Measurements from ENCODE around the gene KLHDC8B. TPM values are rescaled to one million over a fixed set of nuclear protein-coding genes. Genes with fewer than 3 reads are reported as not detected.

The KLHDC8B gene
- total and polyA plus RNA-seq, 5 donors from 2014 or later: 0.32 to 2.6 (median 0.72) TPM

- Histone ChIP-seq H3K27me3 (ENCODE audit: control insufficient read depth, insufficient read depth, low read length) (peaks cover 2% of the 10 kb centered on the region), H3K9me3 (ENCODE audit: control insufficient read depth in 2 of 2, low read length in 2 of 2) (no peaks in the 10 kb centered on the region), H3K4me1 (ENCODE audit: control insufficient read depth, insufficient read depth, low read length, poor library complexity, severe bottlenecking) (no peaks in the 10 kb centered on the region), H3K36me3 (ENCODE audit: control insufficient read depth, insufficient read depth, low read length) (no peaks in the 10 kb centered on the region), H3K27ac (ENCODE audit: insufficient read depth, low read length, poor library complexity, severe bottlenecking) (no peak overlapping the region), H3K4me3 (ENCODE audit: low read depth, low read length) (no peak overlapping the region)
- Mint-ChIP-seq H3K4me3 (no peak overlapping the region), H3K27me3 (peaks cover 18% of the 10 kb centered on the region), H3K4me1 (no peaks in the 10 kb centered on the region), H3K36me3 (no peaks in the 10 kb centered on the region), H3K9me3 (peaks cover 0 to 4% (median 0%) of the 10 kb centered on the region in 7 donors), H3K27ac (no peak overlapping the region)
- ATAC-seq (ENCODE audit: low read depth in 2 of 2) (no peak), DNase-seq (no peak)
Observed at GRCh38 chr3:49131040-49131439, 40.4 kb upstream of the KLHDC8B start.

- H3K4me3 ChIP-seq (ENCODE audit: low read depth, low read length): no peak overlapping the region
- peaks cover 0 to 4% (median 0%) of the 10 kb centered on the region in 7 donors for H3K9me3 Mint-ChIP-seq
- no peak overlapping the region for H3K27ac Mint-ChIP-seq
- no peaks in the 10 kb centered on the region for H3K36me3 ChIP-seq (ENCODE audit: control insufficient read depth, insufficient read depth, low read length)
- no peak overlapping the region for H3K4me3 Mint-ChIP-seq
- H3K36me3 Mint-ChIP-seq: no peaks in the 10 kb centered on the region
- H3K9me3 ChIP-seq (ENCODE audit: control insufficient read depth in 2 of 2, low read length in 2 of 2): no peaks in the 10 kb centered on the region
- ATAC-seq (ENCODE audit: low read depth in 2 of 2) (no peak), DNase-seq (no peak)
- no peaks in the 10 kb centered on the region for H3K4me1 Mint-ChIP-seq
- peaks cover 18% of the 10 kb centered on the region for H3K27me3 Mint-ChIP-seq
- H3K27ac ChIP-seq (ENCODE audit: insufficient read depth, low read length, poor library complexity, severe bottlenecking): no peak overlapping the region
- no peaks in the 10 kb centered on the region for H3K4me1 ChIP-seq (ENCODE audit: control insufficient read depth, insufficient read depth, low read length, poor library complexity, severe bottlenecking)
- H3K27me3 ChIP-seq (ENCODE audit: control insufficient read depth, insufficient read depth, low read length): peaks cover 2% of the 10 kb centered on the region
Observed at GRCh38 chr3:49131576-49131975, 39.8 kb upstream of the KLHDC8B start.

- H3K27me3 Mint-ChIP-seq: peaks cover 18% of the 10 kb centered on the region
- H3K36me3 Mint-ChIP-seq: no peaks in the 10 kb centered on the region
- peaks cover 0 to 4% (median 0%) of the 10 kb centered on the region in 7 donors for H3K9me3 Mint-ChIP-seq
- H3K27ac Mint-ChIP-seq: no peak overlapping the region
- Histone ChIP-seq H3K36me3 (ENCODE audit: control insufficient read depth, insufficient read depth, low read length) (no peaks in the 10 kb centered on the region), H3K4me1 (ENCODE audit: control insufficient read depth, insufficient read depth, low read length, poor library complexity, severe bottlenecking) (no peaks in the 10 kb centered on the region), H3K27me3 (ENCODE audit: control insufficient read depth, insufficient read depth, low read length) (peaks cover 2% of the 10 kb centered on the region), H3K4me3 (ENCODE audit: low read depth, low read length) (no peak overlapping the region), H3K27ac (ENCODE audit: insufficient read depth, low read length, poor library complexity, severe bottlenecking) (no peak overlapping the region), H3K9me3 (ENCODE audit: control insufficient read depth in 2 of 2, low read length in 2 of 2) (no peaks in the 10 kb centered on the region)
- H3K4me3 Mint-ChIP-seq: no peak overlapping the region
- no peak for ATAC-seq (ENCODE audit: low read depth in 2 of 2)
- H3K4me1 Mint-ChIP-seq: no peaks in the 10 kb centered on the region
- no peak for DNase-seq
Observed at GRCh38 chr3:49132073-49132436, 39.3 kb upstream of the KLHDC8B start.

GRCh38 chr3:49132437-49133225 is 38.8 kb upstream of the KLHDC8B start, which contains the start of gene LAMB2:
Gene LAMB2 (minus strand): TSS chr3:49133050. CDS start chr3:49132867, 183 bp downstream.
- ATAC-seq (ENCODE audit: low read depth in 2 of 2) (no peak), DNase-seq (no peak)
- H3K4me3 ChIP-seq (ENCODE audit: low read depth, low read length): no peak within 1 kb of the TSS
- H3K27me3 ChIP-seq (ENCODE audit: control insufficient read depth, insufficient read depth, low read length): peaks cover 2% of the 10 kb centered on the region
- no peak within 1 kb of the TSS for H3K27ac Mint-ChIP-seq
- H3K4me3 Mint-ChIP-seq: no peak within 1 kb of the TSS
- no peaks in the 10 kb centered on the region for H3K36me3 ChIP-seq (ENCODE audit: control insufficient read depth, insufficient read depth, low read length)
- H3K9me3 Mint-ChIP-seq: peaks cover 0 to 2% (median 0%) of the 10 kb centered on the region in 7 donors
- H3K27me3 Mint-ChIP-seq: peaks cover 22% of the 10 kb centered on the region
- H3K36me3 Mint-ChIP-seq: no peaks in the 10 kb centered on the region
- H3K9me3 ChIP-seq (ENCODE audit: control insufficient read depth in 2 of 2, low read length in 2 of 2): no peaks in the 10 kb centered on the region
- no peaks in the 10 kb centered on the region for H3K4me1 Mint-ChIP-seq
- no peak within 1 kb of the TSS for H3K27ac ChIP-seq (ENCODE audit: insufficient read depth, low read length, poor library complexity, severe bottlenecking)
- no peaks in the 10 kb centered on the region for H3K4me1 ChIP-seq (ENCODE audit: control insufficient read depth, insufficient read depth, low read length, poor library complexity, severe bottlenecking)

- H3K4me3 Mint-ChIP-seq: no peak overlapping the region
- peaks cover 2% of the 10 kb centered on the region for H3K27me3 ChIP-seq (ENCODE audit: control insufficient read depth, insufficient read depth, low read length)
- no peaks in the 10 kb centered on the region for H3K4me1 ChIP-seq (ENCODE audit: control insufficient read depth, insufficient read depth, low read length, poor library complexity, severe bottlenecking)
- peaks cover 25% of the 10 kb centered on the region for H3K27me3 Mint-ChIP-seq
- no peak overlapping the region for H3K4me3 ChIP-seq (ENCODE audit: low read depth, low read length)
- H3K36me3 Mint-ChIP-seq: no peaks in the 10 kb centered on the region
- no peak overlapping the region for H3K27ac Mint-ChIP-seq
- no peak for ATAC-seq (ENCODE audit: low read depth in 2 of 2)
- H3K4me1 Mint-ChIP-seq: no peaks in the 10 kb centered on the region
- peaks cover 0 to 2% (median 0%) of the 10 kb centered on the region in 7 donors for H3K9me3 Mint-ChIP-seq
- no peak for DNase-seq
- no peaks in the 10 kb centered on the region for H3K9me3 ChIP-seq (ENCODE audit: control insufficient read depth in 2 of 2, low read length in 2 of 2)
- H3K36me3 ChIP-seq (ENCODE audit: control insufficient read depth, insufficient read depth, low read length): no peaks in the 10 kb centered on the region
- no peak overlapping the region for H3K27ac ChIP-seq (ENCODE audit: insufficient read depth, low read length, poor library complexity, severe bottlenecking)
Observed at GRCh38 chr3:49133226-49133951, 38.0 kb upstream of the KLHDC8B start.

- Mint-ChIP-seq H3K4me3 (no peak overlapping the region), H3K27ac (peak overlapping the region in 1 of 3 donors; percentile 71)
- H3K27me3 ChIP-seq (ENCODE audit: control insufficient read depth, insufficient read depth, low read length): peaks cover 2% of the 10 kb centered on the region
Observed at GRCh38 chr3:49134471-49135265, 36.7 kb upstream of the KLHDC8B start.

GRCh38 chr3:49135499-49135898 is 35.9 kb upstream of the KLHDC8B start:
- H3K27ac Mint-ChIP-seq: no peak overlapping the region
- H3K4me1 Mint-ChIP-seq: no peaks in the 10 kb centered on the region
- DNase-seq (no peak), ATAC-seq (ENCODE audit: low read depth in 2 of 2) (no peak)
- Histone ChIP-seq H3K27ac (ENCODE audit: insufficient read depth, low read length, poor library complexity, severe bottlenecking) (no peak overlapping the region), H3K27me3 (ENCODE audit: control insufficient read depth, insufficient read depth, low read length) (peaks cover 2% of the 10 kb centered on the region), H3K36me3 (ENCODE audit: control insufficient read depth, insufficient read depth, low read length) (no peaks in the 10 kb centered on the region), H3K4me1 (ENCODE audit: control insufficient read depth, insufficient read depth, low read length, poor library complexity, severe bottlenecking) (no peaks in the 10 kb centered on the region), H3K9me3 (ENCODE audit: control insufficient read depth in 2 of 2, low read length in 2 of 2) (no peaks in the 10 kb centered on the region), H3K4me3 (ENCODE audit: low read depth, low read length) (no peak overlapping the region)
- no peak overlapping the region for H3K4me3 Mint-ChIP-seq
- peaks cover 30% of the 10 kb centered on the region for H3K27me3 Mint-ChIP-seq
- H3K36me3 Mint-ChIP-seq: no peaks in the 10 kb centered on the region
- H3K9me3 Mint-ChIP-seq: peaks cover 0 to 2% (median 0%) of the 10 kb centered on the region in 7 donors

More at GRCh38 chr3:49134471-49135265, 36.7 kb upstream of the KLHDC8B start:
- H3K9me3 ChIP-seq (ENCODE audit: control insufficient read depth in 2 of 2, low read length in 2 of 2): no peaks in the 10 kb centered on the region
- Mint-ChIP-seq H3K36me3 (no peaks in the 10 kb centered on the region), H3K27me3 (peaks cover 25% of the 10 kb centered on the region), H3K9me3 (peaks cover 0 to 2% (median 0%) of the 10 kb centered on the region in 7 donors), H3K4me1 (no peaks in the 10 kb centered on the region)
- H3K4me1 ChIP-seq (ENCODE audit: control insufficient read depth, insufficient read depth, low read length, poor library complexity, severe bottlenecking): no peaks in the 10 kb centered on the region
- no peak overlapping the region for H3K27ac ChIP-seq (ENCODE audit: insufficient read depth, low read length, poor library complexity, severe bottlenecking)
- H3K4me3 ChIP-seq (ENCODE audit: low read depth, low read length): no peak overlapping the region
- no peaks in the 10 kb centered on the region for H3K36me3 ChIP-seq (ENCODE audit: control insufficient read depth, insufficient read depth, low read length)
- ATAC-seq (ENCODE audit: low read depth in 2 of 2): no peak
- no peak for DNase-seq

Data from CD4-positive, CD25-positive, alpha-beta regulatory T cell (primary cell).